Measurements from ENCODE around the gene PCBD1.

PCBD1 gene

GRCh38 chr10:70918851-70919530, 30.6 kb upstream of the PCBD1 start:
- DNase-seq, result peak in 10 of 58 donors; percentile 4 to 40 (median 22)

GRCh38 chr10:70917635-70918034, 29.3 kb upstream of the PCBD1 start:
- no peak for DNase-seq

GRCh38 chr10:70917226-70917625, 28.9 kb upstream of the PCBD1 start:
- no peak for DNase-seq

GRCh38 chr10:70916241-70916640, 27.9 kb upstream of the PCBD1 start:
- DNase-seq, result no peak

- DNase-seq, result no peak
Observed at GRCh38 chr10:70915806-70916205, 27.4 kb upstream of the PCBD1 start.

GRCh38 chr10:70915206-70915605, 26.8 kb upstream of the PCBD1 start:
- no peak for DNase-seq

- no peak for DNase-seq
Observed at GRCh38 chr10:70914316-70914864, 26.0 kb upstream of the PCBD1 start.

- DNase-seq, result no peak
Observed at GRCh38 chr10:70913893-70914240, 25.5 kb upstream of the PCBD1 start.

GRCh38 chr10:70913191-70913892, 25.0 kb upstream of the PCBD1 start:
- no peak for DNase-seq

GRCh38 chr10:70912556-70912955, 24.2 kb upstream of the PCBD1 start:
- DNase-seq, result no peak

GRCh38 chr10:70911386-70911785, 23.0 kb upstream of the PCBD1 start:
- DNase-seq, result no peak

- no peak for DNase-seq
Observed at GRCh38 chr10:70910486-70911341, 22.3 kb upstream of the PCBD1 start.

GRCh38 chr10:70909326-70909935, 21.1 kb upstream of the PCBD1 start:
- DNase-seq, result no peak

GRCh38 chr10:70908406-70909296, 20.3 kb upstream of the PCBD1 start:
- DNase-seq, result no peak

GRCh38 chr10:70907637-70908405, 19.5 kb upstream of the PCBD1 start:
- DNase-seq, result no peak

GRCh38 chr10:70906953-70907636, 18.7 kb upstream of the PCBD1 start:
- no peak for DNase-seq

GRCh38 chr10:70906031-70906783, 17.8 kb upstream of the PCBD1 start:
- no peak for DNase-seq
